ENCODE measurements around the gene GNL3. TPM values are rescaled to one million over a fixed set of nuclear protein-coding genes. Genes with fewer than 3 reads are reported as not detected.
A peak's percentile ranks its signal among the peaks of the same experiment; 100 is the strongest.

Gene GNL3
- total RNA-seq, 2 experiments from 2014 or later: 182 to 220 TPM

GRCh38 chr3:52689151-52689550, 3.3 kb downstream of the GNL3 start:
- no peak overlapping the region for H3K4me3 ChIP-seq (ENCODE audit: low read depth, low read length, poor library complexity, severe bottlenecking)
- H3K27ac ChIP-seq (ENCODE audit: low read depth, low read length, poor library complexity, severe bottlenecking): no peak overlapping the region
- peak overlapping the region; percentile 90; the same call in 1 of the 2 replicates for H3K4me2 ChIP-seq (ENCODE audit: low read length)
- no TSS peak for BruUV-seq (replicated peaks)
- H3K36me3 ChIP-seq (ENCODE audit: insufficient read depth, low read length): peaks cover 81% of the 10 kb centered on the region
- peaks cover 29% of the 10 kb centered on the region for H3K4me1 ChIP-seq (ENCODE audit: insufficient read depth, low read length, poor library complexity, severe bottlenecking)
- no peaks in the 10 kb centered on the region for H3K9me3 ChIP-seq (ENCODE audit: low read length)
- H3K9me2 ChIP-seq (ENCODE audit: insufficient read depth, low read length): no peaks in the 10 kb centered on the region
- peaks cover 27% of the 10 kb centered on the region for H4K20me1 ChIP-seq (ENCODE audit: insufficient read depth, low read length)
- H2AFZ ChIP-seq (ENCODE audit: low read length): no peak overlapping the region
- ChIA-PET CTCF (ENCODE audit: unreplicated experiment) (interaction anchor here (0.6 kb wide), 1 partner anchor 65 kb away, joined by 3 read pairs; no protein-coding TSS in a partner anchor), POLR2A (interaction anchor here (0.5 to 5.3 kb wide), 4 partner anchors 10 to 82 kb away, joined by 3 to 44 read pairs (median 4); partner anchors contain the start of genes GLT8D1 and SPCS1)
- peaks cover 73% of the 10 kb centered on the region for H3K79me2 ChIP-seq (ENCODE audit: insufficient read depth, low read depth, low read length)
- no peak for TF ChIP-seq EZH2phosphoT487 (IDR thresholded peaks at IDR 0.05; ENCODE audit: borderline replicate concordance, low read depth, low read length)
- TF ChIP-seq, protein P1, sequence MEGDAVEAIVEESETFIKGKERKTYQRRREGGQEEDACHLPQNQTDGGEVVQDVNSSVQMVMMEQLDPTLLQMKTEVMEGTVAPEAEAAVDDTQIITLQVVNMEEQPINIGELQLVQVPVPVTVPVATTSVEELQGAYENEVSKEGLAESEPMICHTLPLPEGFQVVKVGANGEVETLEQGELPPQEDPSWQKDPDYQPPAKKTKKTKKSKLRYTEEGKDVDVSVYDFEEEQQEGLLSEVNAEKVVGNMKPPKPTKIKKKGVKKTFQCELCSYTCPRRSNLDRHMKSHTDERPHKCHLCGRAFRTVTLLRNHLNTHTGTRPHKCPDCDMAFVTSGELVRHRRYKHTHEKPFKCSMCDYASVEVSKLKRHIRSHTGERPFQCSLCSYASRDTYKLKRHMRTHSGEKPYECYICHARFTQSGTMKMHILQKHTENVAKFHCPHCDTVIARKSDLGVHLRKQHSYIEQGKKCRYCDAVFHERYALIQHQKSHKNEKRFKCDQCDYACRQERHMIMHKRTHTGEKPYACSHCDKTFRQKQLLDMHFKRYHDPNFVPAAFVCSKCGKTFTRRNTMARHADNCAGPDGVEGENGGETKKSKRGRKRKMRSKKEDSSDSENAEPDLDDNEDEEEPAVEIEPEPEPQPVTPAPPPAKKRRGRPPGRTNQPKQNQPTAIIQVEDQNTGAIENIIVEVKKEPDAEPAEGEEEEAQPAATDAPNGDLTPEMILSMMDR (conservative IDR thresholded peaks at IDR 0.05; ENCODE audit: low read length): no peak
- no peak for DNase-seq (ENCODE audit: low spot score)
- intact Hi-C loops (cut with micrococcal nuclease; ENCODE audit: unreplicated experiment): loop anchor here (5.0 kb wide), 2 partner anchors 232 to 358 kb away; partner anchors contain the start of genes NISCH and SFMBT1

DNA sequence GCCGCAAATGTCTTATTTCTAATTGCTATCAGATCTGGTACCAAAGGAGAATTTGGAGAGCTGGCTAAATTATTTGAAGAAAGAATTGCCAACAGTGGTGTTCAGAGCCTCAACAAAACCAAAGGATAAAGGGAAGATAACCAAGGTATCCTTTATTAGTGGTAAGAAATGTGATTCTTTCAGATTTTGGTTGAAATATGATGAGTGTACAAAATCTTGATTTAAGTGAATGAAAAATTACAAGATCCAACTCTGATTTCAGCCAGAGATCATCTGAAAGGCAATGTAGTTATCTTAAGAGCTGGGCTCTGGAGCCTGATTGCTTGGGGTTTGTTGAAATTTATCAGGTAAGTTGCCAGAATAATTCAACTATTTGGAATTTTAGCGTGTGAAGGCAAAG, 4.7 kb downstream of the GNL3 start:
- peaks cover 61% of the 10 kb centered on the region for H3K79me2 ChIP-seq (ENCODE audit: insufficient read depth, low read depth, low read length)
- no peaks in the 10 kb centered on the region for H3K9me3 ChIP-seq (ENCODE audit: low read length)
- ChIA-PET CTCF (ENCODE audit: unreplicated experiment) (no interaction called here), POLR2A (interaction anchor here (0.6 to 5.3 kb wide), 2 partner anchors 14 to 874 kb away, joined by 5 to 44 read pairs; partner anchors contain the start of genes GLT8D1 and SPCS1)
- intact Hi-C loops (cut with micrococcal nuclease; ENCODE audit: unreplicated experiment): no loop called here
- peaks cover 32% of the 10 kb centered on the region for H4K20me1 ChIP-seq (ENCODE audit: insufficient read depth, low read length)
- no peak overlapping the region for H3K27ac ChIP-seq (ENCODE audit: low read depth, low read length, poor library complexity, severe bottlenecking)
- no peak overlapping the region for H3K4me3 ChIP-seq (ENCODE audit: low read depth, low read length, poor library complexity, severe bottlenecking)
- H2AFZ ChIP-seq (ENCODE audit: low read length): no peak overlapping the region
- DNase-seq (ENCODE audit: low spot score): no peak
- H3K4me1 ChIP-seq (ENCODE audit: insufficient read depth, low read length, poor library complexity, severe bottlenecking): peaks cover 22% of the 10 kb centered on the region
- H3K4me2 ChIP-seq (ENCODE audit: low read length): no peak overlapping the region
- TF ChIP-seq, protein P1 (conservative IDR thresholded peaks at IDR 0.05; ENCODE audit: low read length): no peak
- no peak for TF ChIP-seq EZH2phosphoT487 (IDR thresholded peaks at IDR 0.05; ENCODE audit: borderline replicate concordance, low read depth, low read length)
- BruUV-seq (replicated peaks): no TSS peak
- no peaks in the 10 kb centered on the region for H3K9me2 ChIP-seq (ENCODE audit: insufficient read depth, low read length)
- H3K36me3 ChIP-seq (ENCODE audit: insufficient read depth, low read length): peaks cover 95% of the 10 kb centered on the region

- peaks cover 39% of the 10 kb centered on the region for H3K79me2 ChIP-seq (ENCODE audit: insufficient read depth, low read depth, low read length)
- no peaks in the 10 kb centered on the region for H3K9me3 ChIP-seq (ENCODE audit: low read length)
- TF ChIP-seq EZH2phosphoT487 (IDR thresholded peaks at IDR 0.05; ENCODE audit: borderline replicate concordance, low read depth, low read length): no peak
- TF ChIP-seq, protein P1 (conservative IDR thresholded peaks at IDR 0.05; ENCODE audit: low read length): no peak
- no peaks in the 10 kb centered on the region for H3K9me2 ChIP-seq (ENCODE audit: insufficient read depth, low read length)
- DNase-seq (ENCODE audit: low spot score): no peak
- no peak overlapping the region for H3K4me3 ChIP-seq (ENCODE audit: low read depth, low read length, poor library complexity, severe bottlenecking)
- ChIA-PET CTCF (ENCODE audit: unreplicated experiment) (interaction anchor here (0.6 kb wide), 1 partner anchor 725 kb away, joined by 8 read pairs; no protein-coding TSS in a partner anchor), POLR2A (interaction anchor here (0.6 to 5.3 kb wide), 2 partner anchors 11 to 336 kb away, joined by 7 to 44 read pairs; partner anchors contain the start of genes GLT8D1 and SPCS1)
- peaks cover 22% of the 10 kb centered on the region for H3K4me1 ChIP-seq (ENCODE audit: insufficient read depth, low read length, poor library complexity, severe bottlenecking)
- peaks cover 99% of the 10 kb centered on the region for H3K36me3 ChIP-seq (ENCODE audit: insufficient read depth, low read length)
- H3K27ac ChIP-seq (ENCODE audit: low read depth, low read length, poor library complexity, severe bottlenecking): no peak overlapping the region
- no peak overlapping the region for H3K4me2 ChIP-seq (ENCODE audit: low read length)
- H2AFZ ChIP-seq (ENCODE audit: low read length): no peak overlapping the region
- peaks cover 33% of the 10 kb centered on the region for H4K20me1 ChIP-seq (ENCODE audit: insufficient read depth, low read length)
- intact Hi-C loops (cut with micrococcal nuclease; ENCODE audit: unreplicated experiment): no loop called here
- BruUV-seq (replicated peaks): no TSS peak
Observed at GRCh38 chr3:52693071-52693470, 7.2 kb downstream of the GNL3 start.

Measured in OCI-LY7 (cell line).